HepG2 (cell line): ENCODE measurements around the gene SIRT5. TPM values are rescaled to one million over a fixed set of nuclear protein-coding genes. Genes with fewer than 3 reads are reported as not detected.

Experiments
- ATF5 ChIP-seq: sonication (generic); formaldehyde crosslinking; IDR thresholded peaks from 2 replicates; pipeline ENCODE4 v1.4.0; 2020; ENCODE audit warnings: mild to moderate bottlenecking, low read depth, missing genetic modification reagents
- CBFB ChIP-seq: sonication (generic); formaldehyde crosslinking; IDR thresholded peaks from 2 replicates; pipeline ENCODE4 v1.4.0; 2020; ENCODE audit warnings: missing genetic modification reagents
- CENPX ChIP-seq: sonication (generic); formaldehyde crosslinking; IDR thresholded peaks from 2 replicates; pipeline ENCODE4 v1.9.0; 2021; ENCODE audit warnings: mild to moderate bottlenecking, missing genetic modification reagents, moderate library complexity
- ETV6 ChIP-seq: sonication (generic); formaldehyde crosslinking; conservative IDR thresholded peaks from 2 replicates; pipeline ENCODE4 v1.4.0; 2020; ENCODE audit warnings: missing genetic modification reagents
- FOXK1 ChIP-seq: sonication (generic); formaldehyde crosslinking; IDR thresholded peaks from 2 replicates; pipeline ENCODE4 v1.4.0; 2020; ENCODE audit warnings: low read depth, missing genetic modification reagents, borderline replicate concordance
- HIVEP1 ChIP-seq: sonication (generic); formaldehyde crosslinking; IDR thresholded peaks from 2 replicates; pipeline ENCODE4 v1.4.0; 2020; ENCODE audit warnings: mild to moderate bottlenecking, missing genetic modification reagents
- HNRNPLL ChIP-seq: fragments of 200-400 bp; formaldehyde crosslinking; IDR thresholded peaks from 2 replicates; pipeline ENCODE4 v1.6.1; 2017; ENCODE audit warnings: mild to moderate bottlenecking, low read depth, low read length; ENCODE audit not compliant: poor library complexity, severe bottlenecking
- JDP2 ChIP-seq: sonication (generic); formaldehyde crosslinking; IDR thresholded peaks from 2 replicates; pipeline ENCODE4 v1.8.1; 2022; ENCODE audit warnings: missing genetic modification reagents, borderline replicate concordance
- NBN ChIP-seq: fragments of 450-650 bp; conservative IDR thresholded peaks from 2 replicates; pipeline ENCODE4 v1.6.1; 2017
- NCOA2 ChIP-seq: sonication (generic); formaldehyde crosslinking; IDR thresholded peaks from 2 replicates; pipeline ENCODE4 v1.8.0; 2022; ENCODE audit warnings: inconsistent platforms
- NFE2 ChIP-seq: sonication (generic); formaldehyde crosslinking; IDR thresholded peaks from 2 replicates; pipeline ENCODE4 v1.4.0; 2020; ENCODE audit warnings: missing genetic modification reagents
- RFX5 ChIP-seq: IDR thresholded peaks from 2 replicates; pipeline ENCODE4 v1.6.1; 2011; ENCODE audit warnings: low read depth, low read length, improper control_type of control experiment
- SAP130 ChIP-seq: IDR thresholded peaks from 2 replicates; pipeline ENCODE4 v1.6.1; 2016; ENCODE audit warnings: low read depth
- SMAD1 ChIP-seq: sonication (generic); formaldehyde crosslinking; IDR thresholded peaks from 2 replicates; pipeline ENCODE4 v1.4.0; 2020; ENCODE audit warnings: missing genetic modification reagents, low read depth, mild to moderate bottlenecking, borderline replicate concordance
- TOPORS ChIP-seq: sonication (generic); formaldehyde crosslinking; IDR thresholded peaks from 2 replicates; pipeline ENCODE4 v1.8.0; 2023; ENCODE audit warnings: mild to moderate bottlenecking, missing genetic modification reagents
- TRIM22 ChIP-seq: fragments of 450-650 bp; IDR thresholded peaks from 2 replicates; pipeline ENCODE4 v1.6.1; 2017
- ZBTB43 ChIP-seq: sonication (generic); formaldehyde crosslinking; conservative IDR thresholded peaks from 2 replicates; pipeline ENCODE4 v1.4.0; 2020; ENCODE audit warnings: missing genetic modification reagents
- ZFP82 ChIP-seq: sonication (generic); formaldehyde crosslinking; IDR thresholded peaks from 2 replicates; pipeline ENCODE4 v1.5.1; 2020; ENCODE audit warnings: mild to moderate bottlenecking, missing genetic modification reagents, borderline replicate concordance
- ZNF446 ChIP-seq: sonication (generic); formaldehyde crosslinking; IDR thresholded peaks from 2 replicates; pipeline ENCODE4 v1.5.0; 2020; ENCODE audit warnings: mild to moderate bottlenecking, missing genetic modification reagents
- ZNF512 ChIP-seq: sonication (generic); formaldehyde crosslinking; IDR thresholded peaks from 2 replicates; pipeline ENCODE4 v1.4.0; 2020; ENCODE audit warnings: mild to moderate bottlenecking, missing genetic modification reagents
- ZNF678 ChIP-seq: sonication (generic); formaldehyde crosslinking; IDR thresholded peaks from 2 replicates; pipeline ENCODE4 v1.4.0; 2020; ENCODE audit warnings: mild to moderate bottlenecking, missing genetic modification reagents
- ZNF780A ChIP-seq: sonication (generic); formaldehyde crosslinking; IDR thresholded peaks from 2 replicates; pipeline ENCODE4 v1.8.0; 2022; ENCODE audit warnings: mild to moderate bottlenecking, missing genetic modification reagents, moderate library complexity
- ZSCAN12 ChIP-seq: sonication (generic); formaldehyde crosslinking; IDR thresholded peaks from 2 replicates; pipeline ENCODE4 v1.9.0; 2021; ENCODE audit warnings: mild to moderate bottlenecking, missing genetic modification reagents
- ZSCAN29 ChIP-seq: sonication (generic); formaldehyde crosslinking; conservative IDR thresholded peaks from 2 replicates; pipeline ENCODE4 v1.4.0; 2020; ENCODE audit warnings: mild to moderate bottlenecking, missing genetic modification reagents
- polyA plus RNA-seq, 8 experiments: library from polyadenylated mRNA; depleted of rRNA in 3 of 8; stranded (reverse) in 7 of 8; unstranded in 1 of 8; fragments of >200 nt; fragmentation: Illumina TruSeq in 4 of 8; extraction: Trizol in 4 of 8; gene quantifications; 2 replicates each; pipeline versions ENCODE4 v1.2.1 to v1.2.3, GENCODE V29; 2011 to 2016; ENCODE audit warnings: low read depth in 4 of 8, missing spikeins in 1 of 8, mixed read lengths in 1 of 8; ENCODE audit not compliant: insufficient read depth in 1 of 8
- total RNA-seq, 5 experiments: library from RNA; depleted of rRNA; stranded (reverse); fragments of >200 nt; fragmentation: Illumina TruSeq; extraction: Trizol; gene quantifications; 2 replicates each; pipeline ENCODE4 v1.2.3, GENCODE V29; 2016; ENCODE audit warnings: low read depth in 1 of 5
- TF ChIP-seq, protein P1 (sequence below): sonication (generic); formaldehyde crosslinking; IDR thresholded peaks from 2 replicates; pipeline ENCODE4 v1.8.1; 2023; ENCODE audit warnings: mild to moderate bottlenecking, inconsistent platforms, moderate library complexity, missing genetic modification reagents, borderline replicate concordance

The SIRT5 gene
- total and polyA plus RNA-seq, 2 of the 13 experiments (the other 11 are each of a cell fraction or from before 2014, with no cell fraction given), result 14.1 to 16.6 TPM

DNA sequence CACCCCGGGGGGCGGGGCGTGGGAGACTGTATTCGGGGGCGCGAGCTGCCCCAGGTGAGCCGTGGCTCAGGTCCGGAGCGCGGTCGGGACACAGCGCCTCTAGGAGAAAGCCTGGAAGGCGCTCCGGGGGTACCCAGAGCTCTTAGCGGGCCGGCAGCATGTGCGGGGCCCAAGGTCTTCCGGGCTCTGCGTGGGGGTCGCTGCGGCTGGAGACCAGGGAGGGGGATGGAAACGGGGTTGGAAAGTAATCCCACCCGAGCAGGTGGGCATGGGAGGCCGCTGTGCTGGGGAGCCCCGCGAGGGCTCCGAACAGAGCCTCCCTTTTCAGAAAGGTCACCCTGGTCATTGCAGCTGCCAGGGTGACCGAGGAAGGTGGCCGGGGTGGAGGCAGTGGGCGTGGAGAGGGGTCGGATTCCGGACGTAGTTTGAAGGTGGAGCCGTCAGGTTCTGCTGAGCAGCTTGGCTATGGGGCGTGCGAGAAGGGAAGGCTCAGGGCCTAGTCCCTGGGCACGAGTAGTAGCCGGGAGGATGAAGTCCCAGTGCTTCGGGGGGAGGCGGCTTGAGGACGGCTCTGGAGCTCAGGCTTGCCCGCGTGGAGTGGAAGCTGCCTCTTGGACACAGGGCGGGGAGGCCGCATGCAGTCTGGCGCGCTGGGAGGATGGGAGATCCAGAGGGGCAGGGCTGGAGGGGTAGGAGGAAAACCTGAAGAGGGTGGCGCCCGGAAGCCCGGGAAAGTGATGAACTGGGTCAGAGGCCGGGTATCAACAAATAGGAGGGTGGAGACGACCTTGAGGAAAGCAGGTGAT is at the start of gene SIRT5 (continued):
- peak; percentile 91 for TF ChIP-seq HIVEP1 (CRISPR knock-in tag)
- TF ChIP-seq ZSCAN29 (CRISPR knock-in tag), result no peak
- peak; percentile 20; the same call in 1 of the 2 replicates for TF ChIP-seq FOXK1 (CRISPR knock-in tag)
- TF ChIP-seq SMAD1 (CRISPR knock-in tag), result no peak
- TF ChIP-seq SAP130, result peak; percentile 91
- TF ChIP-seq TOPORS (CRISPR knock-in tag), result peak; percentile 88; the same call in 1 of the 2 replicates
- no peak for TF ChIP-seq ZNF780A (CRISPR knock-in tag)
- TF ChIP-seq ZNF446 (CRISPR knock-in tag), result peak; percentile 64; the same call in 1 of the 2 replicates
- TF ChIP-seq NCOA2, result peak; percentile 62
- no peak for TF ChIP-seq JDP2 (CRISPR knock-in tag)
- no peak for TF ChIP-seq ZNF512 (CRISPR knock-in tag)
- TF ChIP-seq CBFB, result peak; percentile 66
- peak; percentile 83; the same call in 1 of the 2 replicates for TF ChIP-seq ZNF678 (CRISPR knock-in tag)
- TF ChIP-seq HNRNPLL, result no peak
- TF ChIP-seq, protein P1, sequence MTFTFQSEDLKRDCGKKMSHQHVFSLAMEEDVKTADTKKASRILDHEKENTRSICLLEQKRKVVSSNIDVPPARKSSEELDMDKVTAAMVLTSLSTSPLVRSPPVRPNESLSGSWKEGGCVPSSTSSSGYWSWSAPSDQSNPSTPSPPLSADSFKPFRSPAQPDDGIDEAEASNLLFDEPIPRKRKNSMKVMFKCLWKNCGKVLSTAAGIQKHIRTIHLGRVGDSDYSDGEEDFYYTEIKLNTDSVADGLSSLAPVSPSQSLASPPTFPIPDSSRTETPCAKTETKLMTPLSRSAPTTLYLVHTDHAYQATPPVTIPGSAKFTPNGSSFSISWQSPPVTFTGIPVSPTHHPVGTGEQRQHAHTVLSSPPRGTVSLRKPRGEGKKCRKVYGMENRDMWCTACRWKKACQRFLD (CRISPR knock-in tag), result peak; percentile 72; the same call in 1 of the 2 replicates
- peak; percentile 74; the same call in 1 of the 2 replicates for TF ChIP-seq ZFP82
- TF ChIP-seq NFE2, result no peak
- no peak for TF ChIP-seq RFX5
- TF ChIP-seq TRIM22, result no peak
- TF ChIP-seq NBN, result no peak
- no peak for TF ChIP-seq CENPX
- TF ChIP-seq ZBTB43 (CRISPR knock-in tag), result 0 out of 2 replicates have a peak, but pooled peaks have one; percentile 57
- TF ChIP-seq ETV6 (CRISPR knock-in tag), result peak; percentile 52; the same call in 1 of the 2 replicates
- no peak for TF ChIP-seq ZSCAN12
- TF ChIP-seq ATF5, result no peak
